Liver (tissue), 3 donors: ENCODE measurements around the gene FTO.

Source experiments
- ATF3 ChIP-seq: IDR thresholded peaks from 2 replicates; pipeline ENCODE4 v1.6.1; 2016; ENCODE audit warnings: antibody characterized with exemption
- CTCF ChIP-seq: fragments of 150-350 bp; IDR thresholded peaks from 2 replicates; pipeline ENCODE4 v1.5.1; 2017; ENCODE audit warnings: improper control_type of control experiment, low read depth, low read length; ENCODE audit not compliant: missing input control
- EGR1 ChIP-seq, 2 donors: IDR thresholded peaks; 2 replicates each; pipeline ENCODE4 v1.6.1; 2016 to 2018; ENCODE audit warnings: antibody characterized with exemption in 2 of 2, low read depth in 2 of 2
- FOXA1 ChIP-seq: IDR thresholded peaks from 2 replicates; pipeline ENCODE4 v1.6.1; 2016; ENCODE audit warnings: antibody characterized with exemption
- MAX ChIP-seq: IDR thresholded peaks from 2 replicates; pipeline ENCODE4 v1.6.1; 2016; ENCODE audit warnings: antibody characterized with exemption
- RAD21 ChIP-seq, 2 donors: IDR thresholded peaks; 2 replicates each; pipeline ENCODE4 v1.6.1; 2016; ENCODE audit warnings: antibody characterized with exemption in 2 of 2, mild to moderate bottlenecking in 2 of 2
- RXRA ChIP-seq, 2 donors: IDR thresholded peaks; 2 replicates each; pipeline ENCODE4 v1.6.1; 2017 to 2018; ENCODE audit warnings: antibody characterized with exemption in 2 of 2, mild to moderate bottlenecking in 1 of 2
- YY1 ChIP-seq: IDR thresholded peaks from 2 replicates; pipeline ENCODE4 v1.6.1; 2016; ENCODE audit warnings: antibody characterized with exemption, mild to moderate bottlenecking
- ZBTB33 ChIP-seq: IDR thresholded peaks from 2 replicates; pipeline ENCODE4 v1.6.1; 2016; ENCODE audit warnings: antibody characterized with exemption
- donor health status: healthy.
- donor health status: healthy.

GRCh38 chr16:54055864-54056263 lies 351.9 kb downstream of the FTO start:
- TF ChIP-seq CTCF = no peak
- TF ChIP-seq YY1 = no peak
- no peak for TF ChIP-seq RXRA (IDR thresholded peaks at IDR 0.05)
- TF ChIP-seq RAD21 (IDR thresholded peaks at IDR 0.05) = no peak
- TF ChIP-seq ZBTB33 = no peak
- TF ChIP-seq MAX = no peak
- TF ChIP-seq EGR1 (IDR thresholded peaks at IDR 0.05; ENCODE audit: low read depth in 2 of 2) = no peak
- no peak for TF ChIP-seq ATF3
- no peak for TF ChIP-seq FOXA1
